HepG2 (cell line): ENCODE results near the gene SAP25. TPM values are rescaled to one million over a fixed set of nuclear protein-coding genes. Genes with fewer than 3 reads are reported as not detected.

Source experiments
- ASH2L ChIP-seq: fragments of 300-600, 200-600 bp; sonication (generic); IDR thresholded peaks from 2 replicates; pipeline ENCODE4 v1.7.0; 2017; ENCODE audit warnings: low read depth, mild to moderate bottlenecking, moderate library complexity, mixed read lengths, low read length; ENCODE audit not compliant: insufficient read length
- ELF1 ChIP-seq: sonication (generic); formaldehyde crosslinking; IDR thresholded peaks from 2 replicates; pipeline ENCODE4 v1.4.0; 2020; ENCODE audit warnings: missing genetic modification reagents
- ELF3 ChIP-seq: IDR thresholded peaks from 2 replicates; pipeline ENCODE4 v1.6.1; 2016; ENCODE audit warnings: missing genetic modification reagents, missing compliant biosample characterization
- ELF4 ChIP-seq: sonication (generic); formaldehyde crosslinking; IDR thresholded peaks from 2 replicates; pipeline ENCODE4 v1.5.0; 2020; ENCODE audit warnings: missing genetic modification reagents, mild to moderate bottlenecking, moderate library complexity, borderline replicate concordance
- ETV5 ChIP-seq: IDR thresholded peaks from 2 replicates; pipeline ENCODE4 v1.6.1; 2018; ENCODE audit warnings: missing biosample characterization, missing genetic modification reagents, inconsistent platforms, borderline replicate concordance
- GFI1 ChIP-seq: sonication (generic); formaldehyde crosslinking; IDR thresholded peaks from 2 replicates; pipeline ENCODE4 v1.5.0; 2020; ENCODE audit warnings: missing genetic modification reagents, mild to moderate bottlenecking, borderline replicate concordance
- HNF4A ChIP-seq: sonication (generic); formaldehyde crosslinking; IDR thresholded peaks from 2 replicates; pipeline ENCODE4 v1.4.0; 2020; ENCODE audit warnings: missing genetic modification reagents
- KLF16 ChIP-seq, 2 experiments: sonication (generic) in 1 of 2; formaldehyde crosslinking in 1 of 2; IDR thresholded peaks; 2 replicates each; pipeline versions ENCODE4 v1.6.1 to v1.8.0; 2016 to 2023; ENCODE audit warnings: missing genetic modification reagents in 2 of 2, missing compliant biosample characterization in 1 of 2
- KLF9 ChIP-seq: IDR thresholded peaks from 2 replicates; pipeline ENCODE4 v1.6.1; 2016; ENCODE audit warnings: low read depth
- LCORL ChIP-seq, 2 experiments: fragments of 450-650 bp in 1 of 2; sonication (generic) in 1 of 2; formaldehyde crosslinking in 1 of 2; IDR thresholded peaks; 2 replicates each; pipeline versions ENCODE4 v1.5.0 to v1.6.1; 2017 to 2020; ENCODE audit warnings: antibody characterized with exemption in 1 of 2, missing genetic modification reagents in 1 of 2
- MTF2 ChIP-seq: sonication (generic); formaldehyde crosslinking; IDR thresholded peaks from 2 replicates; pipeline ENCODE4 v1.5.0; 2020; ENCODE audit warnings: missing genetic modification reagents, borderline replicate concordance
- NFYB ChIP-seq: sonication (generic); formaldehyde crosslinking; IDR thresholded peaks from 2 replicates; pipeline ENCODE4 v1.4.0; 2020; ENCODE audit warnings: missing genetic modification reagents
- POGZ ChIP-seq: sonication (generic); formaldehyde crosslinking; IDR thresholded peaks from 2 replicates; pipeline ENCODE4 v1.4.0; 2020; ENCODE audit warnings: mild to moderate bottlenecking, missing genetic modification reagents
- PPARG ChIP-seq: conservative IDR thresholded peaks from 2 replicates; pipeline ENCODE4 v1.6.1; 2016; ENCODE audit warnings: missing biosample characterization, missing genetic modification reagents
- SRY ChIP-seq: sonication (generic); formaldehyde crosslinking; IDR thresholded peaks from 2 replicates; pipeline ENCODE4 v1.8.0; 2022; ENCODE audit warnings: mild to moderate bottlenecking, missing genetic modification reagents
- TAF1 ChIP-seq: sonication (generic); formaldehyde crosslinking; IDR thresholded peaks from 2 replicates; pipeline ENCODE4 v1.4.0; 2020; ENCODE audit warnings: missing genetic modification reagents
- TARDBP ChIP-seq: sonication (generic); formaldehyde crosslinking; IDR thresholded peaks from 2 replicates; pipeline ENCODE4 v1.8.0; 2022; ENCODE audit warnings: mild to moderate bottlenecking, missing genetic modification reagents
- TBP ChIP-seq: sonication (generic); formaldehyde crosslinking; IDR thresholded peaks from 2 replicates; pipeline ENCODE4 v1.5.0; 2020; ENCODE audit warnings: missing genetic modification reagents
- TBX2 ChIP-seq: sonication (generic); formaldehyde crosslinking; IDR thresholded peaks from 2 replicates; pipeline ENCODE4 v1.5.0; 2020; ENCODE audit warnings: missing genetic modification reagents, mild to moderate bottlenecking, borderline replicate concordance
- ZFP82 ChIP-seq: sonication (generic); formaldehyde crosslinking; IDR thresholded peaks from 2 replicates; pipeline ENCODE4 v1.5.1; 2020; ENCODE audit warnings: mild to moderate bottlenecking, missing genetic modification reagents, borderline replicate concordance
- ZKSCAN5 ChIP-seq: sonication (generic); formaldehyde crosslinking; IDR thresholded peaks from 2 replicates; pipeline ENCODE4 v1.5.1; 2020; ENCODE audit warnings: mild to moderate bottlenecking, missing genetic modification reagents
- ZNF30 ChIP-seq: sonication (generic); formaldehyde crosslinking; IDR thresholded peaks from 2 replicates; pipeline ENCODE4 v1.5.0; 2020; ENCODE audit warnings: mild to moderate bottlenecking, missing genetic modification reagents
- ZNF317 ChIP-seq: sonication (generic); formaldehyde crosslinking; IDR thresholded peaks from 2 replicates; pipeline ENCODE4 v1.5.0; 2020; ENCODE audit warnings: mild to moderate bottlenecking, missing genetic modification reagents
- ZNF577 ChIP-seq: sonication (generic); formaldehyde crosslinking; IDR thresholded peaks from 2 replicates; pipeline ENCODE4 v1.4.0; 2020; ENCODE audit warnings: mild to moderate bottlenecking, low read depth, missing genetic modification reagents, borderline replicate concordance
- ZNF709 ChIP-seq: sonication (generic); formaldehyde crosslinking; IDR thresholded peaks from 2 replicates; pipeline ENCODE4 v1.5.0; 2020; ENCODE audit warnings: mild to moderate bottlenecking, missing genetic modification reagents
- polyA plus RNA-seq, 8 experiments: library from polyadenylated mRNA; depleted of rRNA in 3 of 8; stranded (reverse) in 7 of 8; unstranded in 1 of 8; fragments of >200 nt; fragmentation: Illumina TruSeq in 4 of 8; extraction: Trizol in 4 of 8; gene quantifications; 2 replicates each; pipeline versions ENCODE4 v1.2.1 to v1.2.3, GENCODE V29; 2011 to 2016; ENCODE audit warnings: low read depth in 4 of 8, missing spikeins in 1 of 8, mixed read lengths in 1 of 8; ENCODE audit not compliant: insufficient read depth in 1 of 8
- total RNA-seq, 5 experiments: library from RNA; depleted of rRNA; stranded (reverse); fragments of >200 nt; fragmentation: Illumina TruSeq; extraction: Trizol; gene quantifications; 2 replicates each; pipeline ENCODE4 v1.2.3, GENCODE V29; 2016; ENCODE audit warnings: low read depth in 1 of 5
- TF ChIP-seq, protein P1 (sequence below): sonication (generic); formaldehyde crosslinking; IDR thresholded peaks from 2 replicates; pipeline ENCODE4 v1.5.0; 2020; ENCODE audit warnings: mild to moderate bottlenecking, low read depth, missing genetic modification reagents, borderline replicate concordance
- TF ChIP-seq, protein P2 (sequence below): sonication (generic); formaldehyde crosslinking; IDR thresholded peaks from 2 replicates; pipeline ENCODE4 v1.9.0; 2022; ENCODE audit warnings: missing genetic modification reagents, mild to moderate bottlenecking, borderline replicate concordance
- TF ChIP-seq, protein P3 (sequence below): sonication (generic); formaldehyde crosslinking; IDR thresholded peaks from 2 replicates; pipeline ENCODE4 v1.5.1; 2020; ENCODE audit warnings: mild to moderate bottlenecking, moderate library complexity, missing genetic modification reagents

SAP25 gene
- total and polyA plus RNA-seq, 2 of the 13 experiments (the other 11 are each of a cell fraction or from before 2014, with no cell fraction given) = 0.15 to 0.20 TPM

DNA sequence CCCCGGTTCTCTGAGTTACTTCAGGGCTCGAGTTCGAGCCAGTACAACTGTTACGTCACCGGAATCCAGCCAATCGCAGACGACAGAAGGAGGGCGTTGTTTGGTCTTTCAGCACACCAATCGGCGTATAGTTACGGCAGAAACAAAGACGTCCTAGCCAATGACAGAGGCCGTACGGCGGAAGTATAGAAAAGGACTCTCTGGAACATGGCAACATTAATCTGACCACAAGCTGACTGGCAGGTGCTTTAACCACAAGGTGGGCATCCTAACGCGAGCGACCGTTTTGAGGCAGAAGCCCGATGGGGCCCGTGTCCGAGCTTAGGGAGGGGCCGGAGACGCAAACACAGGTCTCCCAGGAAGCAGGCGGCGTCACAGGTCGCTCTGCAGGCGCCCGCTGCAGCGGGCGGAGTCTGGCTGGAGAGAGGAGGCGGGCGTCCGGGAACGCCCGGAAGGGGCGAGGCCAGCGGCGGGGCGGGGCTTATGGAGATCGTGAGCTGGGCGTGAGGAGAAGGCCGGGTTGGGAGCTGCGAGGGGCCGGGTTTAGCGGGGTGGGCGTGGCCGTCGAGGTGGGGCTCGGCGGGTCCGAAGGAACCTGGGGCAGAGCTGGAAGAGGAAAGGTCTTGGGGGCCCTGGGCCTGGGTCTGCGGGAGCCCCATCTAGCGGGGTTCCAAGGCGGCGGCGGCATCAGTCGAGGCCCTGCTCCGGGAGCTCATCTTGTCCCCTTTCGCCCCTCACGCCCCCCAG lies 38.5 kb upstream of the SAP25 start, which contains the start of gene MOSPD3 (continued):
- TF ChIP-seq PPARG = no peak
- no peak for TF ChIP-seq ZNF317 (CRISPR knock-in tag)
- TF ChIP-seq, protein P1, sequence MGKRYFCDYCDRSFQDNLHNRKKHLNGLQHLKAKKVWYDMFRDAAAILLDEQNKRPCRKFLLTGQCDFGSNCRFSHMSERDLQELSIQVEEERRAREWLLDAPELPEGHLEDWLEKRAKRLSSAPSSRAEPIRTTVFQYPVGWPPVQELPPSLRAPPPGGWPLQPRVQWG (CRISPR knock-in tag) = no peak
- TF ChIP-seq, protein P2, sequence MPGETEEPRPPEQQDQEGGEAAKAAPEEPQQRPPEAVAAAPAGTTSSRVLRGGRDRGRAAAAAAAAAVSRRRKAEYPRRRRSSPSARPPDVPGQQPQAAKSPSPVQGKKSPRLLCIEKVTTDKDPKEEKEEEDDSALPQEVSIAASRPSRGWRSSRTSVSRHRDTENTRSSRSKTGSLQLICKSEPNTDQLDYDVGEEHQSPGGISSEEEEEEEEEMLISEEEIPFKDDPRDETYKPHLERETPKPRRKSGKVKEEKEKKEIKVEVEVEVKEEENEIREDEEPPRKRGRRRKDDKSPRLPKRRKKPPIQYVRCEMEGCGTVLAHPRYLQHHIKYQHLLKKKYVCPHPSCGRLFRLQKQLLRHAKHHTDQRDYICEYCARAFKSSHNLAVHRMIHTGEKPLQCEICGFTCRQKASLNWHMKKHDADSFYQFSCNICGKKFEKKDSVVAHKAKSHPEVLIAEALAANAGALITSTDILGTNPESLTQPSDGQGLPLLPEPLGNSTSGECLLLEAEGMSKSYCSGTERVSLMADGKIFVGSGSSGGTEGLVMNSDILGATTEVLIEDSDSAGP = peak; percentile 59; the same call in 1 of the 2 replicates
- peak; percentile 92 for TF ChIP-seq NFYB (CRISPR knock-in tag)
- peak; percentile 91 for TF ChIP-seq ELF1 (CRISPR knock-in tag)
- TF ChIP-seq ZNF30 (CRISPR knock-in tag) = no peak
- no peak for TF ChIP-seq LCORL (IDR thresholded peaks at IDR 0.05)
- TF ChIP-seq LCORL (CRISPR knock-in tag; IDR thresholded peaks at IDR 0.05) = no peak
- peak; percentile 70; the same call in 1 of the 2 replicates for TF ChIP-seq ELF4 (CRISPR knock-in tag)
- no peak for TF ChIP-seq MTF2 (CRISPR knock-in tag)
- TF ChIP-seq GFI1 (CRISPR knock-in tag) = no peak
- TF ChIP-seq ZKSCAN5 = no peak
- peak; percentile 32; the same call in 1 of the 2 replicates for TF ChIP-seq TBX2
- TF ChIP-seq TBP (CRISPR knock-in tag) = no peak
- 0 out of 2 replicates have a peak, but pooled peaks have one; percentile 9 for TF ChIP-seq HNF4A (CRISPR knock-in tag)
- TF ChIP-seq ASH2L = peak; percentile 68
- TF ChIP-seq ZNF577 (CRISPR knock-in tag) = no peak
- 0 out of 2 replicates have a peak, but pooled peaks have one; percentile 59 for TF ChIP-seq KLF9 (CRISPR knock-in tag)
- peak; percentile 80; the same call in 1 of the 2 replicates for TF ChIP-seq ZFP82
- TF ChIP-seq TAF1 (CRISPR knock-in tag) = peak; percentile 33; the same call in 1 of the 2 replicates
- TF ChIP-seq, protein P3, sequence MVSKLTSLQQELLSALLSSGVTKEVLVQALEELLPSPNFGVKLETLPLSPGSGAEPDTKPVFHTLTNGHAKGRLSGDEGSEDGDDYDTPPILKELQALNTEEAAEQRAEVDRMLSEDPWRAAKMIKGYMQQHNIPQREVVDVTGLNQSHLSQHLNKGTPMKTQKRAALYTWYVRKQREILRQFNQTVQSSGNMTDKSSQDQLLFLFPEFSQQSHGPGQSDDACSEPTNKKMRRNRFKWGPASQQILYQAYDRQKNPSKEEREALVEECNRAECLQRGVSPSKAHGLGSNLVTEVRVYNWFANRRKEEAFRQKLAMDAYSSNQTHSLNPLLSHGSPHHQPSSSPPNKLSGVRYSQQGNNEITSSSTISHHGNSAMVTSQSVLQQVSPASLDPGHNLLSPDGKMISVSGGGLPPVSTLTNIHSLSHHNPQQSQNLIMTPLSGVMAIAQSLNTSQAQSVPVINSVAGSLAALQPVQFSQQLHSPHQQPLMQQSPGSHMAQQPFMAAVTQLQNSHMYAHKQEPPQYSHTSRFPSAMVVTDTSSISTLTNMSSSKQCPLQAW (CRISPR knock-in tag) = peak; percentile 38; the same call in 1 of the 2 replicates
- TF ChIP-seq ZNF709 (CRISPR knock-in tag) = no peak
- TF ChIP-seq KLF16 (CRISPR knock-in tag; IDR thresholded peaks at IDR 0.05) = peak in 1 of 2 experiments; percentile 49; a peak in 1 of 4 replicates
- 0 out of 2 replicates have a peak, but pooled peaks have one; percentile 76 for TF ChIP-seq SRY (CRISPR knock-in tag)
- TF ChIP-seq TARDBP (CRISPR knock-in tag) = no peak; the same call in 1 of the 2 replicates
- peak; percentile 43; the same call in 1 of the 2 replicates for TF ChIP-seq ETV5 (CRISPR knock-in tag)
- TF ChIP-seq ELF3 (CRISPR knock-in tag) = 0 out of 2 replicates have a peak, but pooled peaks have one; percentile 22
- no peak for TF ChIP-seq POGZ (CRISPR knock-in tag)
